D721Med (cell line): ENCODE results near the gene FADS6.

Experiments
- DNase-seq: peaks from one replicate; pipeline ENCODE4 v3.0.0; 2011; ENCODE audit warnings: low spot score; ENCODE audit not compliant: insufficient read length
- FAIRE-seq: peaks from 2 replicates; lab custom pipeline; 2011; peaks lifted over from hg19 to GRCh38; lab: Jason Lieb, UNC
- CTCF ChIP-seq: IDR thresholded peaks from 2 replicates; pipeline ENCODE4 v1.5.1; 2012; ENCODE audit warnings: mild to moderate bottlenecking, control low read depth; ENCODE audit not compliant: insufficient read depth; ENCODE audit errors: missing control alignments

FADS6 gene

DNA sequence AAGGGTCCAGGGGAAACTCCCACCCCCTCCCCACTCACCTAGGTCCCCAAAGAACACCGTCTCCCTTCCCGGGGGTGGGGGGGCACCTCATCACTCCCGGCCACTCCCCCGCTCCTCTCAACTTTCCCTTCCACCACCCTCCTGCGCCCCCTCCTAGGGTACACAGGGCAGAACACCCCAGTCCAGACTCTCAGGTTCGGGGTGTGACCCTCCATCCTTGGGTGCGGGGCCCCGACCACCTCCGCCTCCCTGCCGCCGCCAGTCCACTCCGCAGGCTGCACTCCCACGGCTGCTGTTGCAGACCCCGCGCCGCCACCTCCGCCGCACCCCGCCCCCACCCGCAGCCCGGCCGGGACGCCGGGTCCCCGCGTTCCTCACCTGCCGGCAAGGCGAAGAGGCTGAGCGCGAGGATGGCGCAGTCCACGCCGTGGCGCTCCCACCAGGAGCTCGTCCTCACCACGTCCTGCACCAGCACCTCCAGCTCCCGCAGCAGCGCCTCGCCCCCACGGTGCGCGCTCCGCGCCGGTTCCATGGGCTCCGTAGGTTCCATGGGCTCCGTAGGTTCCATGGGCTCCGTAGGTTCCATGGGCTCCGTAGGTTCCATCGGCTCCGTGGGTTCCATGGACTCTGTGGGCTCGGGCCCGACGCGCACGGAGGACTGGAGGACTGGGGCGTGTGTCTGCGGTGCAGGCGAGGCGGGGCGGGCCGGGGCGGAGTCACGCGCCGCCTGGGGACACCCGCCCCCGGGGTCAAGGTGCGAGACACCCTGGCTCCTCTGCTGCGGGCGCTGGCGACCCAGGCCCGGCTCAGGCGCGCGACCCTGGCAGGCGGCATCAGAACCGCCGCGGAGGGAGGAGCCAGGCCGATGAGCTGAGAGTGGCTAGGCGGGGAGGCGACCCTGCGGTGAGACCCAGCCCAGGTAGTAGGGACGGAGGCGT lies at the start of gene FADS6:
Gene FADS6, minus strand, starts transcription at position 660 of the 938 bp plus-strand sequence. Its CDS starts 38 bp downstream, at position 622.
- DNase-seq: peak; percentile 57
- TF ChIP-seq CTCF: no peak
- FAIRE-seq: no peak

GRCh38 chr17:74941128-74941725 lies 47.8 kb upstream of the FADS6 start:
- FAIRE-seq (no peak), DNase-seq (no peak)
- TF ChIP-seq CTCF: no peak

- FAIRE-seq: no peak
- TF ChIP-seq CTCF: no peak
- DNase-seq: no peak
Observed at GRCh38 chr17:74939534-74939933, 46.1 kb upstream of the FADS6 start.

DNA sequence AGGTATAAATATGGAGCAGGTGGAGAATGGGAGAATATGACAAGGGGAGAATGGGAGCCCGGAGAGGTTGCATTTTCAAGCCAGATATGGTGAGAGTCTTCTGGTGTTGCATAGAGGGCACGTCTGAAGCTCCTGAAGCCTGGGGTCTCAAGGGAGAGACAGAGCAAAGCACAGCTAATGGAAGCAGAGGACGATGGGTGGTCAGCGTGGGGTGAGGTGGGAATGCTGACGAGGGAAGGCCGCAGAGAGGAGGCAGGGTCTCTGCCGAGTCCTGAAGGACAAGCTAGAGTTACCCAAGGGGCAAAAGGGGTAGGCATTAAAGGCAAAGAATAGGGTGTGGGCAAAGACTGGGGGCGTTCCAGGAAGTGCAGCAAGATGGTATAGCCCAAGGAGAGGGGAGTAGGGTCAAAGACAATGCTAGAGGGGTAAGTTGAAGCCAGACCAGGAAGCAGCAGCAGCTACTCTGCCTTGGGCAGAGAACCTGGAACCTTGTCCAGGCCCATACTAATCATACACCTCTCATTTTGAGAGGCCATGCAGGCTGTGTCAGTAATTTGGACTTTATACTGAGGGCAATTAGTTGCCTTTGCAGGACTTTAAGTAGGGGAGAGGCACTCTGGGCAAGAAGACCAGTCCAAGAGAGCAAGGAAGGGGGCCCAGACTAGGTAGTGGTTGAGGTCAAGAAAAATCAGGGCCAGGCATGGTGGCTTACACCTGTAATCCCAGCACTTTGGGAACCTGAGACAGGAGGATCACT lies 44.9 kb upstream of the FADS6 start:
- no peak for TF ChIP-seq CTCF
- DNase-seq (no peak), FAIRE-seq (no peak)

- TF ChIP-seq CTCF: no peak
- DNase-seq (no peak), FAIRE-seq (no peak)
Observed at GRCh38 chr17:74937064-74938051, 43.9 kb upstream of the FADS6 start.

GRCh38 chr17:74936470-74936799 lies 43.0 kb upstream of the FADS6 start:
- no peak for TF ChIP-seq CTCF
- no peak for DNase-seq
- no peak for FAIRE-seq
